CD4-positive, alpha-beta T cell treated with Interleukin-6 at 100 ng/mL for 8 hours (primary cell): ENCODE results near the gene OR13J1.
"Not testable (repeated sequence)": the region's sequence is repeated elsewhere in the genome, so short reads cannot be mapped to it uniquely, and the experiment has no call there.

Source experiments
- DNase-seq: peaks from one replicate; pipeline ENCODE4 v3.0.0-alpha.2; 2020; ENCODE audit warnings: mixed read lengths, low spot score

Gene OR13J1

DNA sequence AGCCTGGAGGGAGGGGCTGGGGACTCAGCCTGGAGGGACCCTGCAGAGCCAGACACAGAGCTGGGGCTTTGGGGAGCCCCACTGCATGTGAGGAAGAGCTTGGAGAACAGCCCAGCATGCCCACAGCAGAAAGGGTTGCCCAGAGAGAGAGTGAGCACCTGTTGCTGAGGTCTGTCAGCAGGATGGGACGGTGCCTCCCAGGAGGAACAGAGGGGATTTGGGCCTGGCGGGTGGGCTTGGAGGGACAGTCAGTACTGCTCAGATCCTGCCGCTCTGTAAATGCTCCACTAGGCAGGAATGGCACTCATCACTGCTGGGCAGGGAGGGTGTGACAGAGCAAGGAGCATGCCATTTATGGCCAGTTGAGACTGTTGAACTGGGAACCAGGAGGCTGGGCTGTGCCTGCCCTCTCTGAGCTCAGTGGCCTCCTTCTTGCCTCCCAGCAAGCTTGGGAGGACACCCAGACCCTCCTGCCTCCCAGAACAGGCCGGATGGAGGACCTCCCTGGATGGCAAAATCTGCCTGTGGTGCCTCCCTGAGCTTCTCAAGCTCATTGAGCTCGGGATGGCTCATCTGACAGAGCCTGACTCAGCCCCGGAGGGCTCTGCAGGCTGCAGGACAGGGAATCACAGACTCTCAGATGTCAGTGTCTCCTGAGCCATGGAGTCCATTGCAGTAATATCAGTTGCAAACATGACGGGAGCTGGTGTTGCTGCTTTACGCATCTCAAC lies 35.0 kb upstream of the OR13J1 start:
- no peak for DNase-seq

GRCh38 chr9:35904338-35904737 lies 34.1 kb upstream of the OR13J1 start:
- no peak for DNase-seq

DNA sequence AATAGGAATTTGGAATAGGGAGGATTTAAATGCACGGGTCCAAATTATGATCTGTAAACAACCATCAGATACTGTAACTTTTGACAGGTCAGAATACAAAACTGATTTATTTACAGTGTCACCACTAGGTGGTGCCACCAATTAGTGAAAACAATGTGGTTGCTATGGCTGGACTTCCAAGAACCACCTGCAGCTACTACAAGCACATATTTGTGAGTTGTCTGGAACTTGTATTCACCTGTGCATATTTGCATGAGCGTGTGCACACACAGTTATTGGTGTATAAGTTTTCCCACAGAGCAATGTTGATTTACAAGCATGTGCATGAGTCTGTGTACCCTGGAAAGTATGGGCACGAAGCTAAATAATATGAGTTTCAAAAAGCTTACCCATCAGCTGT lies 32.8 kb upstream of the OR13J1 start:
- peak; percentile 66 for DNase-seq

- no peak for DNase-seq
Observed at GRCh38 chr9:35899021-35899420, 28.8 kb upstream of the OR13J1 start.

GRCh38 chr9:35898337-35898736 lies 28.1 kb upstream of the OR13J1 start:
- DNase-seq: no peak

GRCh38 chr9:35897376-35898099 lies 27.3 kb upstream of the OR13J1 start:
- not testable (repeated sequence) for DNase-seq

DNA sequence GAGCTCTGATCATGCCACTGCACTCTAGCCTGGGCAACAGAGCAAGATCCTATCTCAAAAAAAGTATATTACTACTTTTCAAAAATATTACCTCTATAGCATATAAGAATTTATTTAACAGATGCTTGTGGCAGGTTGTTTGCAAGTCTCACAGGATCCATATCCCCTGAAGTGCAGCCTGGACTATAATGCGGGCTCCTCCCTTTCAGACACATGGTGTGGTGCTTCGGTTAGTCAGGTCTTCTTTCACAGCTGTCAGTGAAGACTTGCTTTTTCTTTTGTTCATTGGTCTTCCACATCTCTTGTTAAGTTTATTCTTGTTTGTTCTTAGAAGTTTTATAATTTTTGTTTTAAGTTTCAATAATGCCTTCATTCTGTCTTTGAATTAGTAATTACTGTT lies 26.4 kb upstream of the OR13J1 start:
- no peak for DNase-seq

- no peak for DNase-seq
Observed at GRCh38 chr9:35892051-35892450, 21.9 kb upstream of the OR13J1 start.

- DNase-seq: no peak
Observed at GRCh38 chr9:35891646-35892045, 21.4 kb upstream of the OR13J1 start.

GRCh38 chr9:35884908-35885307 lies 14.7 kb upstream of the OR13J1 start:
- not testable (repeated sequence) for DNase-seq

DNA sequence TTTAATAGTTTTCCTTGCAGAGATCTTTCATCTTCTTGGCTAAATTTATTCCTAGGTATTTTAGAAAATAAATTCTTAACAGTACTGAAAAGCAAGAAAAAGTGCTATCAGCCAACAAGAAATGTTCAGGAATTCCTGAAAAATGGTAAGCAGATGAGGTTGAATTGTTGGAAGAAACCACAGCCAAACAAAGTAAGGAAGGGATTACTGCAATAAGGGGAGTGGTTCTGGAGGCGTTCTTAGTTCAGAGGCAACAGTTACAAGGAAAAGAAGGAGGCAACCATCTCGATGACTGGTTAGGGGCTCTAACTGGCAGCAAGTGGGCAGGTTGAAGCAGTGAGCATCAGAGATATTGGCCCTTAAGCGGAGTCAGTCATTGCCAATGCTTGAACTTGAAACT lies 12.8 kb upstream of the OR13J1 start:
- no peak for DNase-seq

DNA sequence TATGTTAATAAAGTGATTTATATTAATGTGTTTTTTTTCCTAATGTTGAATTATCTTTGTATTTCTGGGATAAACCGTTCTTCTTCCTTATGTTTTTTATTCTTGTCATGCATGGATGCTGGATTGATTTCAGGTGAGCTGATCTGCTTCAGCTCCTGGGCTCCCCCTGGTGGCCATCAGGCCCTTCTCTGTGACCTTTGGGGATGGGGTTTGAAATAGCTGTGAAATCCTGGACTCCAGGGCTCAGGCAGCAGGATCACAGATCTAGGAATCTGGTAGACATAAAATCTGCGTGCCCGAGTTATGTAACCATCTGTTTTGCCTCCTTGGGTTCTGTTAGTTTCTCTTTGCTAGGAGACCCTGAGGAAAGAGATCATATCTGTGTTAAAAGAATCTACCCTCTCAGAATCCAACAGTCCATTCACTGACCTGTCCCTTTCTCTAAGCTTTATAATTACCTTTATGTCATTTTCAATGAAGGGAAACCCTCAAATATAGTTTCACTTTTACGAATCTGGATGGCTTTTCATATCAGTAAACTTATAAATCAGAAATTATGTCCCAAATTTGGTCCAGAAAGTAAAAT lies 12.2 kb upstream of the OR13J1 start:
- DNase-seq: peak; percentile 74

DNA sequence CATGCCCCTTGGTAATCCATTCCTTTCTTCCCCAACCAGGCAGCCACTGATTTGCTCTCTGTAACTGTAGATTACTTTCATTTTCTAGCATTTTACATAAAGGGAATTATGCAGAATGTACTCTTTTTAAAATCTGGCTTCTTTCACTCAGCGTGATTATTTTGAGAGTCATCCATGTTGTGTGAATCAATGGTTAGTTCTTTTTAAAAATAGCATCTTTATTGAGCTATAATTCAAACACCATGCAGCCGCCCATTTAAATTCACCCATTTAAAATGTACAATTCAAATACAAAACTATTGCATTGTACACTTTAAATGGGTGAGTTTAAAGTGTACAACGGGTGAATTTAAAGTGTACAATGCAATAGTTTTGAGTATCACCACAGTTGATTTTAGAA lies 2.3 kb upstream of the OR13J1 start:
- no peak for DNase-seq

GRCh38 chr9:35871545-35871944 lies 1.3 kb upstream of the OR13J1 start:
- no peak for DNase-seq

DNA sequence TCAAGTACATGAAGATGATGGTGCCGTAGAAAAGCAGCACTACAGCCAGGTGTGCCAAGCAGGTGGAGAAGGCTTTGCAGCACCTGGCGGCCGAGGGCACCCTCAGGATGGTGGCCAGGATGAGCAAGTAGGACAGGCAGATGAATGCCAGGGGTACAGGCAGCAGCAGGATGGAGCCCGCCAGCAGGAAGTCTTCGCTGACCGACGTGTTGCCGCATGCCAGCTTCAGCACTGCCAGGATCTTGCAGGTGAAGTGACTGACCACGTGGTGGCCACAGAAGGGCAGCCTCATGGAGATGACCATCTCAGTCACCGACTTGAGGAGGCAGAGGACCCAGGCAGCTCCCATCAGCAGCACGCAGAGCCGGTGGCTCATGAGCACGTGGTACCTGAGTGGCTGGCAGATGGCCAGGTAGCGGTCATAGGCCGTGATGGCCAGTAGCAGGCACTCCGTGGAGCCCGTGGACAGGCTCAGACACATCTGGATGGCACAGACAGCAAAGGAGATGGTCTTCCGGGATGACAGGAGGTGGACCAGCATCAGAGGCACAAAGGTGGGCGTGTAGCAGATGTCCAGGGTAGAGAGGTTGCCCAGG lies 482 bp downstream of the OR13J1 start:
- DNase-seq: no peak

GRCh38 chr9:35868933-35869332 lies 1.3 kb downstream of the OR13J1 start:
- no peak for DNase-seq

GRCh38 chr9:35867538-35867937 lies 2.7 kb downstream of the OR13J1 start:
- no peak for DNase-seq

- no peak for DNase-seq
Observed at GRCh38 chr9:35864695-35865255, 5.4 kb downstream of the OR13J1 start.

GRCh38 chr9:35863583-35863982 lies 6.6 kb downstream of the OR13J1 start:
- no peak for DNase-seq

GRCh38 chr9:35862328-35862727 lies 7.9 kb downstream of the OR13J1 start:
- no peak for DNase-seq

GRCh38 chr9:35861161-35861897 lies 8.9 kb downstream of the OR13J1 start:
- DNase-seq: no peak

DNA sequence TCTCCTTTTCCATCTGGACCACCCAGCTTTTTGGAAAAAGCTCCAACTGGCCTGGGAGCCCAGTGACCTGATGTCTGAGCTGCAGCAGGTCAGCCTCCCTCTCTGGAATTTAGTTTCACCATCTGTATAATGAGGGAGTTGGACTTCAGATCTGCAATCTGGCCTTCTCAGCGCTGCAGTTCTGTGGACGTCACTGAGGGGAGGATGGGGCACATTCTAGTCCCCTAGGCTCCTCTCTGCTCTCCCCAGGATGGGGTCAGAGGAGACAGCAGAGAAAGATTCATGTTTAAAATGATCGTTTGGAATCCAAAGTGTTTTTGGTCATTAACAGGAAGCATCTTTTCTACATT lies 10.2 kb downstream of the OR13J1 start:
- no peak for DNase-seq
